GM19468 (cell line): ENCODE results near the gene RIOK3.
"Not testable (repeated sequence)": the region's sequence is repeated elsewhere in the genome, so short reads cannot be mapped to it uniquely, and the experiment has no call there.

Experiments used
- ATAC-seq: cut with Tn5 transposase; IDR thresholded peaks from one replicate; pipeline ENCODE4 v1.9.1; 2021; ENCODE audit warnings: mild to moderate bottlenecking, moderate library complexity, moderate number of reproducible peaks; ENCODE audit not compliant: unreplicated experiment; ENCODE audit errors: extremely low read depth

Gene RIOK3

DNA sequence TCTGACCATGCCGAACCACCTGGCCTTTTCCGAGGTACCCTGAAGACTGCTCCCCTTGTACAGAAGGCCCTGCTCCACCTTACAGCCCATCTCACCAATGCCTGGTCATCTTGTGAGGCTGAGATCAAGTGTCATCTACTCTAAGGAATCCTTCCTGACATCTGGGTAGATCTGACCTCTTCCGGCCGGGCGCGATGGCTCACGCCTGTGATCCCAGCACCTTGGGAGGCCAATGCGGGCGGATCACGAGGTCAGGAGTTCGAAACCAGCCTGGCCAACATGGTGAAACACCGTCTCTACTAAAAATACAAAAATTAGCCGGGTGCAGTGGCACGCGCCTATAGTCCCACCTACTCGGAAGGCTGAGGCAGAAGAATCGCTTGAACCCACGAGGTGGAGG is 2.1 kb upstream of the RIOK3 start:
- no peak for ATAC-seq

DNA sequence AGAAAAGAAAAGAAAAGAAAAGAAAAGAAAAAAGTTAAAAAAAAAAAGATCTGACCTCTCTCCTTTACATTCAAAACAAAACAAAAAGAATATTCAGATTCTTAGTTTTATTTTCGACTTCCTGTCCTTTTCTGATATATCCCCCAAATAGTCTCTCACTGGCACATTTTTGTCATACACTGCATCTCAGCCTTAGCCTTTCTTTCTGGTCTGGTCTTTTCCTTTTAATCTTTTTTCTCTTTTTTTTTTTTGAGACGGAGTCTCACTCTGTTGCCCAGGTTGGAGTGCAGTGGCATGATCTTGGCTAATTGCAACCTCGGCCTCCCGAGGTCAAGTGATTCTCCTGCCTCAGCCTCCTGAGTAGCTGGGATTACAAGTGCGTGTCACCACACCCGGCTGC is 1.6 kb upstream of the RIOK3 start:
- ATAC-seq: no peak

DNA sequence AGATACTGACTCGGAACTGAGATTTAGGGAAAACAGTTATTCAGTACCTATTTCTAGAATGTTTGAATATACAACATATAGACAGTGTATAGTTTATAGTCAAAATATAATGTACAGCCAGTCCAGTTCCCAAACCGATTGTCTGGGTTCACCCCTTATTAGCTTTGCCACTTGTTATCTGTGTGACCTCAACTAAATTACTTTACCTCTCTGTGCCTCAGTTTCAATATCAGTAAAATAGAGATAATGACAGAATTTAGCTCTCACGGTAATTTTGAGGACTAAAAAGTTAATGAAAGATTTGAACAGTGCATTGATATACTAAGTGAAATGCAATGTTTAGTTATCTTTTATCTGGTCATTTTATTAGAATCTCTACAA is 750 bp upstream of the RIOK3 start:
- no peak for ATAC-seq

DNA sequence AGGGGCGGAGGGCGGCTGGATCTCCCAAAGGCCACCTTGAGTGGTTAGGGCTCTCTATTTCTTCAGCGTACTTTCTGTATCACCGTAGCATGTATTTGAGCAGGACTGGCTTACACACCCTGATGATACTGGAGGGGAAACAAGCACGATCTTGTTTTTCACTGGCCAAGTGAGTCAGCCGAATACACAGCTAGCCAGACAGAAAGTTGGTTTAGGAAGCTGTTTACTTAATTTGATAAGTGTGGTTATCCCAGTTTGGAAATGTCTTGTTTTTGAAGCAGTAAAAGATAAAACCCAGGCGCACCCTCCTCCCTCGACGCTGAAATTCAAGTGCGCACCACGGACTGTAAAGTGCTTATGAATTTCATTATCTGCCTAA is 582 bp downstream of the RIOK3 start:
- ATAC-seq: no peak

DNA sequence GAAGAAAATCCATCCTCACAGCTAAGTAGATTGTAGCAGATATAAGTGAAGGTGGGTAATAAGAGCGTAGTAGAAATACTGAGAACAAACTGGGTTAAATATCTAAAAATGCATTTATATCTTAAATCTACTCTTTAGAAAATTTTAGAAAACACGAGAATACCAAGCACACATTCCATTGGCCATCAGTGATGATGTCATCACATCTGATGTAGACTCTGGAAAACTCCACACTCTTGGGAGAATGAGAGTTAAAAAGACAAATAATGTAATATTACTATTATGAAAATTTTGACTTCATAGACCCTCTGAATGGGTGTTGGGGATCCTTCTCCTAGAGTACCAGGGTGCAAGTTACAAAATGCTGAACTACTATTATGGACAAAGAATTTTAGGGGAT is 3.7 kb downstream of the RIOK3 start:
- no peak for ATAC-seq

DNA sequence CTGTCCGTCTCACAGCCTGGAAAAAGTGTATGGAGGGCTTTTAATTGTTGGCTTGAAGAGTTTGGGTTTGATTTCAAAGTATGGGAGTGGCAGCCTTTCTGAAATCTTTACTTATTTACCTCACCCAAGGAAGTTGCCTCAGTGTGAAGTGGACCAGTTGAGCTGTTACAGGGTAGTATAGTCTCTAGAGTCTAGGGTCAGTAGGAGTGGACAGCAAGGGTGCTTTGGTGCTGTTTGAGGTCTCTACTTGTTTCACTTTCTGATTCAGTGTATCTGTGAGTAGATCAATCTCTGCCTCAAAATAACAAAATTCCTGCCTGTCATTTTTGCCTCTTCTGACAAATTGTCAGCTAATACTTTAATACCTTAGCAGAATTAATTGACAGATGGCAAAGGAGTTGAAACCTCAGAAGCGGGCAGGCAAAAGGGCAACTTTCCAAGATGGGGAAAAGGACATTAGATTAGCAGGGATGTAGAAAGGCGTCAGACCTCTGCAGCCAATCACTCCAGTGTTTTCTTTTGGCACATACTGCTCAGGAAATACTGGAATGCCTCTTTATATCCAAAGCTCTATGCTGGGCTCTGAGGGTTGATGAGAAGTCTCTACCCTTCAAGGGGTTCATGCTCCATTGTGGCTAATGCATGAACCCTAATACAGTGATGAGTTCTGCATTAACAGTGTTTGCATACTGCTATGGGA is 5.9 kb downstream of the RIOK3 start:
- no peak for ATAC-seq

DNA sequence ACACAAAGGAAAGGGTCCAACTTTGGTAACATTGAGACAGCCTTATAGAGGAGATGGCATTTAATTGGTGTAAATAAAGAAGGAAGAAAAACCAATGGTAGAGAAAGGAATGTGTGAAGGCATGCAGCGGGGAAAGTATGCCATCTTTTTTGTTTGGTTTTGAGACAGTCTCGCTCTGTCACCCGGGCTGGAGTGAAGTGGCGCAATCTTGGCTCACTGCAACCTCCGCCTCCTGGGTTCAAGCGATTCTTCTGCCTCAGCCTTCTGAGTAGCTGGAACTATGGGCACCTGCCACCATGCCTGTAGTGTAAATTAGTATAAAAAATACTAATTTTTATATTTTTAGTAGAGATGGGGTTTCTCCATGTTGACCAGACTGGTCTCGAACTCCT is 6.4 kb downstream of the RIOK3 start:
- ATAC-seq: no peak

DNA sequence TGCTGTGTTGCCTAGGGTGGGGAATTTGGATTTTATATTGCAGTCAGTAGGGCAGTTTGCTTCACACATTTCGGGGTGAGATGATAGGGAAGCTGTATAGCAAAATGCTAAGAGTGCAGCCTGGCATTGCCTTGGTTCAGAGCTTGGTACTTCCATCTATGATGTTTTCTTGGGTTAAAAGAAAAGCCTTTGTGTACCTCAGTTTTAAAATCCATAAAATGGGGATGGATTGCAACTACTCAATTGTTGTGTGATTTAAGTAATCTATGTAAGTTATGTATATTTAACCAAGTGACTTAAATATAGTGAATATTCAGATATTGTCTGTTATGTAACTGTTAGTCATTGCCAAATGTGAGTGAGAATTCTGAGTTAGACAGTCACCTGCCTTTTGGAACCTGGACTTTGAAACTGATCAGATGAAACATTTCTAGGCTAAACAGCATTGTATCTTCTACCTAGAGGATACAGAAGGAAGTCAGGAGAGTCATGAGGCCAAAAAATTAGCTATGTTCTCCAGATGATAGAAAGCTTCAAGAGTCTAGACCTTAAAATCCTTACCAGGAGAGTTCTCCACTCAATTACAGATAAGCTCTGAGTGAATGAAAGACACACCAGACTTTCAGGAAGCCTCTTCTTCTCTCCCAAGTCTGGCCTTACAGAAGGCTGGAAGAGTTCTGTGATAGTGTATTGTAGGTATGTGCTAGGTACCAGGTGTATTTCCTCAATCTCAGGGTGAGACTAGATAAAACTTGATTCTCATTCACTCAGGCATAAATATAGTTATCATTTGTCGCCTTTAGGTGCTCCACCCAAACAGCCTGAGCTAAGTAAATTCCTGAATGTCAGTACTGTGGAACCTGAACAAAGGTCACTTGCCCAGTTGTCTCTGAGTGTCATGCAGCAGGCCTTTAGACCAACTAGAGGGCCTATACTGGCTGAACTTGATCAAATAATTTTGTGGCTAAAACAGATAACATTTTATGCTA is 7.5 kb downstream of the RIOK3 start:
- no peak for ATAC-seq

DNA sequence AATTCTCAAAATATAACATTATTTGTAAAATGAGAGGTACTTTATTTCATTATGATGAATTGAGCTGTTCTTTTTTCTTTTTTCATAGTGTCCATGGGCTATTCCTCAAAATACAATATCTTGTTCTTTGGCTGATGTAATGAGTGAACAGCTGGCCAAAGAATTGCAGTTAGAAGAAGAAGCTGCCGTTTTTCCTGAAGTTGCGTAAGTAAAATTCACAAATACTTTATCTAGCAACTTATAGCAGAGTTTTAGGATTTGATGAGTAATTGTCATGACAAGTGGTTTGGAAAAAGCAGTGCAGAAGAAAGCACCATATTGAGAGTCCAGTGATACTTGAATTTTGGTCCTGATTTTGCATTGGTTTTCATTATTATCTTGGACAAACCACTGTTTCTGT is 9.8 kb downstream of the RIOK3 start:
- no peak for ATAC-seq

DNA sequence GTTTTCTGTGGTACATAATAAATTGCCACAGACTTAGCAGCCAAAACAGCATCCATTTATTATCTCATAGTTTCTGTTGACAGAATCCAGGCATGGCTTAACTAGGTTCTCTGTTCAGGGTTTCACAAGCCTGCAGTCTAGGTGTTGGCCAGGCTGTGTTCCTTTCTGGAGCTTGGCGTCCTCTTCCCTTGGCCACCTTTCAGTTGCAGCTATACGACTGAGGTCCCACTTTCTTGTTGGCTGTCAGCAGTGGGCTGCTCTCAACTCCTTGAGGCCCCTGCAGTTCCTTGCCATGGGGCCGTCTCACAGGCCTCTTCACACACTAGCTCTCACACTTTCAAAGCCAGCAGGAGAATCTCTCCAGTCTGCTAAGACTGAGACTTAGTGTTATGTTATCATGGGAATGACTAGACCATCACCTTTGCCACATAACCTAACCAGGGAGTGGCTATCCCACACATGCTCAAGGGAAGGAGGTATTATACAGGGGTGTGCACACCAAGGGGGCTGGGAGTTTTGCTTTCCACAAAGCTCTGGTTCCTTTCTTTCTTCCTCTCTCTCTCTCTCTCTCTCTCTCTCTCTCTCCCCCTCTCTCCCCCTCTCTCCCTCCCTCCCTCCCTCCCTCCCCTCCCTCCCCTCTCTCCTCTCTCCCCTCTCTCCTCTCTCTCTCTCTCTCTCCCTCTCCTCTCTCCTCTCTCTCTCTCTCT is 15.8 kb downstream of the RIOK3 start:
- no peak for ATAC-seq

DNA sequence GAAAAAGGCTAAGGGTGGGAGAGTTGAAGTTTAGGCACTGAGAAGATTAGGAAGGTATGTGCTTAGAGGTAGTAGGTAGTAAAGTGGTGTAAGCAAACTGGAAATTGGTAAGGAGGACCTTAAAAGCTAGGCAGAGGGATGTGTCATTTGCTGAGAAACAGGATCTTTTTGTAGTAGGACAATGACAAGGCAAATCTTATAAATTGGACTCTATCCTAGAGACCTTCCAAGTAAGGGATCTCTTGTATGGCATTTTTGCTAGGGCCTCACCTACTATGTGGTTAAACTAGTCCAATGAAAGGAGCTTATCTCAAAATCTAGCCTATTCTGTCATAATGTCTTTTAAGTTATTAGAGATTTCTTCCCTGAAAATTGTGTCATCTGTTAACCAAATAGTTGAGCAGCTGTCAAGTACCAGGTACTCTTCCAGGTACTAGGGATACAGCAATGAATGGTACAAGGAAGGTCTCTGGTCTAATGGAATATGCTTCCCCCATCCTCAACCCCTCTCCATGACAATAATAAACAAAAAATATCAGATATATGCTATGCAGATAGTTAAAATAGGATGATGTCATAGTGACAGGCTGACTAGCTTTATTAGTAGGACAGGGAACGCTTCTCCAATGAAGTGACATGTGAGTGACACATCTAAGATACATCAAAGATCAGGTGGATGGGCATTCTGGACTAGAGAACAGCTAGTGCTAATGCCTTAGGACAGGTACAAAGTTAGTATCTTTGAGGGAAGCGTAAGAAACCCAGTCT is 17.7 kb downstream of the RIOK3 start:
- no peak for ATAC-seq

DNA sequence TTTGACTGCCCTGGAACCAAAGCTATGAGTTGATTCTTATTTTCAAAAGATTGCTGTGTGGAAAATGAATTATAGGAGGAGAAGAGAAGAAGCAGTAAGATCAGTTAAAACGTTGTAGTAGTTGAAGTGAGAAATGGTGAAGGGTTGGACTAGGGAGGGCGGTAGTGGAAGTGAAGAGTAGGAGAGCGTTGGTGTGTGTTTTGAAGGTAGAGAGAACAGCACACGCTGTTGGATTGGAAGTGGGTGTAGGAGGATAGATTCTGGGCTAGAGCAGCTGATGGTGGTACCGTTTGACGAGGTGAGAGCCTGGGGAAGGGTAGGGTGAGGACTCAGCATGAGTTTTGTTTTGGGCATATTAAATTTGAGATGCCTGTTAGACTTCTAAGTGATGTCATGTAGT is 18.4 kb downstream of the RIOK3 start:
- no peak for ATAC-seq

DNA sequence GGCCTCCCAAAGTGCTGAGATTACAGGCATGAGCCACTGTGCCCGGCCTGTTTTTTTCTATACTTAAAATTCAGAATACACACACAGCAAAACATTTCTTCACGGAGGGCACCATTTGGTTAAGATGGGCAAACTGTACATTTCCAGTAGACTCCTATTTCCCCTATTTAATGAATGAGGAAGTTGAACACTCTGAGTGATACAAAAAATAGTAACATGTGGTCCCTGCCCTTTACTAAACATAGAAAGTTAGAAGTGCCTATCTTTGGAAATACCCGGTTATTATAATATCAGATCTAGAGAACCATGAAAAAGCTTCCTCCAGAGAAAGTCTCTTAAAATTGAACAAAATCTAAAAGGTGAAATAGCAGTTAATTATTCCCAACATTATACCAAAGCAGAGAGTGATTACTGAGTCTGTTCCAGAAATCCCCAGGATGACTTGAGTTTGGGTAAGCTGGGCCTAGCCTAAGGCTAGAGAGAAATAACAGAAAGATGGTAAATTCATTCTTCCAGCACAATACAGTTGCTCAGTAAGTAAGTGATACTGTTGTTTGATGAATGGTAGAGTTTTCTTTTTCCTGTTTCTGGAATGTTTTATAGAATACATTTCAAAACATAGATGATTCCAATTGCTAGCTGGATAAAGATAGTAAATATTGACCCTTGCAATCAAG is 26.9 kb downstream of the RIOK3 start:
- no peak for ATAC-seq

DNA sequence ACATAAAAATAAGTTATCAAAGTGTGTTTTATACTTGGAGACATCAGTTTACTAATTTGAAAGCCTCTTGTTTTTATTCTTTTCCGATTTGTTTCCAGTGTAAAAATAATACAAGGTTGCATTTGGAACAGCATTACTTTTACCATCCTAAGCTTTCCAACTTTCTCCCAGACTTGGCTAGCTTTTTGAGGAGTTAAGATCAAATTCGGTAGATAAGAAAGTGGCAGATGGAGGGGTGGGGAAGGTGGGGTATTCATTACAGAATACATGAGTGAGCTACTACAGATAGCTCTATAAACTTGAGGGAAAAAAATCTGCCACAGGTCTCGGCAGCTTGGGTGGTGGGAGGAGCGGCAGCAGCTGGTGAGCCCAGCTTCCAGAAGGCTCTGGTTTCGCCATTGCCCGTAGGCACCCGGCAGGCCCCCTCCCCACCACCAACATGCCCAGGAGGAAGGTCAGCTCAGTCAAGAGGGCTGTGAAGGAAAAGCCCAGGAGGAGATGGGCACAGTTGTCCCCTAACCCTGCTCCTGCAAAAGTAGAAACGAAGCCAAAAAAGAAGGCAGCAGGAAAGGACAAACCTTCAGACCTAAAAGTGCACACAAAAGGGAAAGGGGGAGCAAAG is 31.6 kb downstream of the RIOK3 start:
- no peak for ATAC-seq

DNA sequence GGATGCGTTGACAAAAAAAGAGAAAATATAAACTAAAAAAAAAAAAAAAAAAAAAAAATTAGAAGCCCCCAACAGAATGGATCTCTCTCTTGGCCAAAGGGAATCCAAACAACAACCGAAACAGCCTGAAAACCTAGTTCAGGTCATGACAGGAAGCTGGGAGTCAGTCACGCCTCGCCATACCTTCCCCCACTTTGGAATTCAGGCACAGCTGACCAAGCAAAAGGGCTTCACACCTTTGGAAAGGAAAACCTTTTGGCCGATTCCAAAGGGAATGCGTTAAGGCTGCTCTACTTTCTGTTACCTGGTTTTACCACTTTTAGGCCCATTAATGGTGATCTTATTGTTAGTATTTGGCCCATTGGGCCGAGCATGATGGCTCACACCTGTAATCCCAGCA is 32.3 kb downstream of the RIOK3 start:
- ATAC-seq: no peak

DNA sequence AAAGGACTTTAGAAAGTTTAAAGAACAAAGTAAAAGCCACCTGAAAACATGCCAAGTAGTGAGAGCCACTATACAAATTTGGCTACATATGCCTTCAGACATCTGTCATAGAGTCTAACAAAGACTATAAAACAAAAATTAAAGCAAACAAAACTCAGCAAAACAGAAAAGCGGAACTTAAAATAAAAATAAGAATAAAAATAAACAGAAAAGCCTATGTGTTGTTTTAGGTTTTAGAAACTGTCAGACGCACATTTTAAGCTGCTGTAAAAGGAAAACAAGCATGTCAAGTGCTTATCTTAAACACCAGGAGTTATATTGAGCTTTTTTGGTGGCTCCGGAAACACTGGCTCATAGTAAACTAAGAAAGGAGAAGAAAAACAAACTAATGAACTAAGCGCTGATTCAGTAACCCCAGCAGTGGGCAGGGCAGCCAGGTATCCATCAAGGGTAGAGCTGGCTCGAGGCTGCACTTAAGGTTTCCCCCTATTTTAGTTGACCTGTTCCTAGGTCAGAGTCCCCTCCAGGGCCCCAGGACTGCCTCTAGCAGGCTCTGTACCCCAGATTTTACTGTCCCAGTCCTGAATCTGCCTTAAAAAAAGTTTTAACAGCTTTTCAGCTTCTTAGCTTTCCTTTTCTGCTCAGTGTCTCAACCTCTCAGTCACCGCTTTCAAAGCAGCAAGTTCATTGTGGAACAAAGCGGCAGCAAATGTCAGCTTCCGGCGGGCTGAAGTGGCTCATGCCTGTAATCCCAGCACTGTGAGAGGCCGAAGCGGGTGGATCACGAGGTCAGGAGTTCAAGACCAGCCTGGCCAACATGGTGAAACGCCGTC is 34.9 kb downstream of the RIOK3 start:
- no peak for ATAC-seq

DNA sequence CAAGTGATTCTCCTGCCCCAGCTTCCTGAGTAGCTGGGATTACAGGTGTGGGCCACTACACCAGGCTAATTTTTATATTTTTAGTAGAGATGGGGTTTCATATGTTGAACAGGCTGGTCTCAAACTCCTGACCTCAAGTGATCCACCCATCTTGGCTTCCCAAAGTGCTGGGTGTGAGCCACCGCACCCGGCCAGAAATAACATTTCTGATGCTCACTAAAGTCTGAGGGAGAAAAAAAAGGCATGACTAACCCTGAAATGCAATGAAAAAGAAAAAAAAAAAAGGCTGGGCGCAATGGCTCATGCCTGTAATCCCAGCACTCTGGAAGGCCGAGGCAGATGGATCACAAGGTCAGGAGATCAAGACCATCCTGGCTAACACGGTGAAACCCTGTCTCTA is 36.5 kb downstream of the RIOK3 start:
- ATAC-seq: not testable (repeated sequence)

DNA sequence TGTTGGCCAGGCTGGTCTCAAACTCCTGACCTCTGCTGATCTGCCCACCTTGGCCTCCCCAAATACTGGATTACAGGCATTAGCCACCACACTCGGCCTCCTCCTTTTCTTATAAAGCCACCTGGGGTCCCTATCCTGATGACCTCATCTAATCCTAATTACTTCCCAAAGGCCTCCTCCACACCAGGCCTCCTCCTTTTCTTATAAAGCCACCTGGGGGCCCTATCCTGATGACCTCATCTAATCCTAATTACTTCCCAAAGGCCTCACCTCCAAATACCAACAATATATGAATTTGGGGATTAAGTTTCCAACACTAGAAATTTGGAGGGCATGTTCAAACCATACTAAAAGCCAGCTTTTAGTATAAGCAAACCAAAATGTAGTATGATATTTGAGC is 40.6 kb downstream of the RIOK3 start:
- ATAC-seq: no peak
